ENCODE measurements around the gene SNX20.

SNX20 gene

GRCh38 chr16:50673496-50674275 lies 7.4 kb downstream of the SNX20 start:
- H3K36me3 Mint-ChIP-seq (ENCODE audit: insufficient read depth): peaks cover 65% of the 10 kb centered on the region
- no peaks in the 10 kb centered on the region for H3K9me3 Mint-ChIP-seq
- no peaks in the 10 kb centered on the region for H3K27me3 Mint-ChIP-seq
- ATAC-seq (replicated peaks; ENCODE audit: extremely low read depth, poor library complexity, severe bottlenecking) (no peak), DNase-seq (ENCODE audit: low spot score in 2 of 2) (no peak)
- no peak overlapping the region for H3K27ac Mint-ChIP-seq (ENCODE audit: low read depth)
- H3K4me3 Mint-ChIP-seq: no peak overlapping the region
- H3K4me1 Mint-ChIP-seq: peaks cover 26% of the 10 kb centered on the region

GRCh38 chr16:50671644-50672260 lies 9.4 kb downstream of the SNX20 start:
- Mint-ChIP-seq H3K4me1 (peaks cover 28% of the 10 kb centered on the region), H3K4me3 (no peak overlapping the region), H3K9me3 (no peaks in the 10 kb centered on the region), H3K27ac (ENCODE audit: low read depth) (peak overlapping the region; percentile 61), H3K36me3 (ENCODE audit: insufficient read depth) (peaks cover 54% of the 10 kb centered on the region), H3K27me3 (no peaks in the 10 kb centered on the region)
- peak; percentile 39 to 49 for DNase-seq (ENCODE audit: low spot score in 2 of 2)
- ATAC-seq (replicated peaks; ENCODE audit: extremely low read depth, poor library complexity, severe bottlenecking): no peak

DNA sequence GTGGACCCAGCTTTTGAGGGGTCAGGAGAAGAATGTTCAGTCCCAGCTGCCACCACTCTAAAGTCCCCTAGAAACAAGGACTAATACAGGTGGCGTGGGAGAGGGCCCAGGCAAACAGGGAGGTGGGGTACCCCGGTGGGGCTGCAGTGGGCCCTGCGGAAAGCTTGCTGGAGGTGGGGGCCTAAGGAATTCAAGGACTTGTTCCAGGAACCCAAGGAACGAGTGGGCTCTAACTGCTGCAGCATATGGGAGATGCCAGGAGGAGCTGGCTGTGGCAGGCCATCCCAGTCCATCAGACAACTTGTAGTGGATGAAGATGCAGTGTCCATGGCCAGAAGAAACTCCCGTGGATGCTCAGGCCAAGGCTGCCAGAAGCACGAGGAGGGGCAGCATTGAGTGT lies 10.6 kb downstream of the SNX20 start:
- ATAC-seq (replicated peaks; ENCODE audit: extremely low read depth, poor library complexity, severe bottlenecking) (no peak), DNase-seq (ENCODE audit: low spot score in 2 of 2) (no peak)
- no peaks in the 10 kb centered on the region for H3K27me3 Mint-ChIP-seq
- H3K27ac Mint-ChIP-seq (ENCODE audit: low read depth): no peak overlapping the region
- peaks cover 43% of the 10 kb centered on the region for H3K36me3 Mint-ChIP-seq (ENCODE audit: insufficient read depth)
- peaks cover 26% of the 10 kb centered on the region for H3K4me1 Mint-ChIP-seq
- no peaks in the 10 kb centered on the region for H3K9me3 Mint-ChIP-seq
- no peak overlapping the region for H3K4me3 Mint-ChIP-seq

- Mint-ChIP-seq H3K36me3 (ENCODE audit: insufficient read depth) (peaks cover 36% of the 10 kb centered on the region), H3K27ac (ENCODE audit: low read depth) (no peak overlapping the region), H3K4me1 (peaks cover 26% of the 10 kb centered on the region)
Observed at GRCh38 chr16:50669741-50670140, 11.4 kb downstream of the SNX20 start.

GRCh38 chr16:50668368-50669008 lies 12.6 kb downstream of the SNX20 start:
- Mint-ChIP-seq H3K36me3 (ENCODE audit: insufficient read depth) (peaks cover 27% of the 10 kb centered on the region), H3K4me3 (no peak overlapping the region), H3K27ac (ENCODE audit: low read depth) (peak overlapping the region; percentile 90), H3K4me1 (peaks cover 26% of the 10 kb centered on the region), H3K9me3 (no peaks in the 10 kb centered on the region), H3K27me3 (no peaks in the 10 kb centered on the region)
- DNase-seq (ENCODE audit: low spot score in 2 of 2) (no peak), ATAC-seq (replicated peaks; ENCODE audit: extremely low read depth, poor library complexity, severe bottlenecking) (no peak)

More at GRCh38 chr16:50669741-50670140, 11.4 kb downstream of the SNX20 start:
- H3K9me3 Mint-ChIP-seq: no peaks in the 10 kb centered on the region
- no peak for DNase-seq (ENCODE audit: low spot score in 2 of 2)
- no peak for ATAC-seq (replicated peaks; ENCODE audit: extremely low read depth, poor library complexity, severe bottlenecking)
- no peak overlapping the region for H3K4me3 Mint-ChIP-seq
- no peaks in the 10 kb centered on the region for H3K27me3 Mint-ChIP-seq

DNA sequence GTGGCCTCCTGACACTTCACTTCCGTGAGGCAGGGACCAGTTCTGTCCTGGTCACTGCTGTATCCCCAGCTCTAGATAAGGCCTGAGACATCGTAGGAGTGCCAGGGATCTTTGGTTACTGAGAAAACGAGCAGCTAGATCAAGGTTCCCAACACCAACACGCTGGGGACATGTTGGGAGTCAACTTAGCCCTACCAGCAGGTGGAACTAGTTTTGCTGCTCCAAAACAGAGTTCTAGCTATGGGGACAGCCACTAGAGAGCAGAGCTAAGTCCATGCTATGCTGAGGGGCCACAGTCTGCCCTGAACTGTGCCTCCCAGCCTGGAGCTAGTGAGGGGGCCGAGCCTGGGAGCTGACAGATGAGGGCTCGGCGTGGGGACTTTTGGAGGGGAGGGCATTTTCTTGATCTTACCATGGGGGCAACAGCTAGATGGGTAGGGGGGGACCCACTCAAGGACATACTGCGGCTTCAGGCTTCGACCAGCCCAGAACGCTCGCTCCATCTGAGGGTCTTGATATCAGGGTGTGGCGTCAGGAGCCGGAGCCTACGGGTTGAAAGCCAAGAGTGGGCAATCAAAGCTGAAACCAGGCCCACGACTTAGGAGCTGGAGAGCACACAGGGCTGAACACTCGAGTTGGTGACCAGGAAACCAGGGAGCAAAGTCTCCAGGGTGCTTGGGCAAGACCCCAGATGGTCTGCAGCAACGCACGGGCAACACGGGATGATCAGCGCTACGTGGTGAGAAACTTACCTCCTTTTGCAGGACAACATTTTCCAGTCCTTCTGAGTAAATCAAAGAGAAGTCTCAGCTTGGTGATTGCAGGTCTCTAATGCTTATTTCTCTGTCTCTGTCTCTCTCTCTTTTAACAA lies 13.4 kb downstream of the SNX20 start:
- no peak for DNase-seq (ENCODE audit: low spot score in 2 of 2)
- H3K27me3 Mint-ChIP-seq: no peaks in the 10 kb centered on the region
- H3K27ac Mint-ChIP-seq (ENCODE audit: low read depth): peak overlapping the region; percentile 90
- peaks cover 26% of the 10 kb centered on the region for H3K4me1 Mint-ChIP-seq
- no peak for ATAC-seq (replicated peaks; ENCODE audit: extremely low read depth, poor library complexity, severe bottlenecking)
- peak overlapping the region; percentile 74 for H3K4me3 Mint-ChIP-seq
- no peaks in the 10 kb centered on the region for H3K9me3 Mint-ChIP-seq
- peaks cover 20% of the 10 kb centered on the region for H3K36me3 Mint-ChIP-seq (ENCODE audit: insufficient read depth)

- ATAC-seq (replicated peaks; ENCODE audit: extremely low read depth, poor library complexity, severe bottlenecking) (peak; percentile 83), DNase-seq (ENCODE audit: low spot score in 2 of 2) (no peak)
- H3K36me3 Mint-ChIP-seq (ENCODE audit: insufficient read depth): peaks cover 11% of the 10 kb centered on the region
- H3K4me3 Mint-ChIP-seq: peak overlapping the region; percentile 74
- no peaks in the 10 kb centered on the region for H3K9me3 Mint-ChIP-seq
- no peaks in the 10 kb centered on the region for H3K27me3 Mint-ChIP-seq
- peak overlapping the region; percentile 90 for H3K27ac Mint-ChIP-seq (ENCODE audit: low read depth)
- H3K4me1 Mint-ChIP-seq: peaks cover 26% of the 10 kb centered on the region
Observed at GRCh38 chr16:50666658-50667496, 14.2 kb downstream of the SNX20 start.

DNA sequence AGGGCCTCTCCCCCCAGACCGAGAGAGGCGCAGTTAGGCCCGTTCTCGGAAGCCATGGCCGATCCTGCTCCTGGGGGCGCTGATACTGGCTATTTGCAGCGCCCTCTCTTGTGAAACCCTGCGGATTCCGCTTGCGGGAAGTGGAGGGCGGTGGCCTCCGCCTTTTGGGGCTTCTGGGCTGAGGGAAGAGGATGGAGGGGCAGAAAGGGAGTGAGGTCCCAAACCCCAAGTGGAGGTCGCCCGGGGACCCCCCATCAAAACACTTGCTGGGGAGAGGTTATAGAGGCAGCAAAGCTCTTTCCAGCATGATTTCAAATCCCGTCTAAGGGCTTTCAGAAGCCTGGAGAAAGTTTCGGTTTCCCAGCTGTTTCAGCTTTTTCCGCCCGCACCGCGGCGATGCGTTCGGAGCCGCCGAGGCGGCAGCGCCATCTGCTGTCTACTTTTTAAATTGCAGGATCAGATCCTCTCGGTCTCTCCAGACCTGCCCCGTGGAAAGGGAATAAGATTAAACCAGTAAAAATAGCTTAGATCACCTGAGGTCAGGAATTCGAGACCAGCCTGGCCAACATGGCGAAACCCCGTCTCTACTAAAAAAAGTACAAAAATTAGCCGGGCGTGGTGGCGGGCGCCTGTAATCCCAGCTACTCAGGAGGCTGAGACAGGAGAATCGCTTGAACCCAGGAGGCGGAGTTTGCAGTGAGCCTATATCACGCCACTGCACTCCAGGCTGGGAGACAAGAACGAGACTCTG lies 15.8 kb downstream of the SNX20 start:
- DNase-seq (ENCODE audit: low spot score in 2 of 2): peak; percentile 72 to 91
- no peaks in the 10 kb centered on the region for H3K36me3 Mint-ChIP-seq (ENCODE audit: insufficient read depth)
- H3K9me3 Mint-ChIP-seq: no peaks in the 10 kb centered on the region
- no peak for ATAC-seq (replicated peaks; ENCODE audit: extremely low read depth, poor library complexity, severe bottlenecking)
- H3K27me3 Mint-ChIP-seq: no peaks in the 10 kb centered on the region
- peak overlapping the region; percentile 72 for H3K4me3 Mint-ChIP-seq
- H3K27ac Mint-ChIP-seq (ENCODE audit: low read depth): peak overlapping the region; percentile 61
- H3K4me1 Mint-ChIP-seq: peaks cover 21% of the 10 kb centered on the region

GRCh38 chr16:50664270-50664669 lies 16.8 kb downstream of the SNX20 start:
- Mint-ChIP-seq H3K9me3 (no peaks in the 10 kb centered on the region), H3K36me3 (ENCODE audit: insufficient read depth) (no peaks in the 10 kb centered on the region), H3K27ac (ENCODE audit: low read depth) (no peak overlapping the region), H3K4me1 (peaks cover 21% of the 10 kb centered on the region), H3K27me3 (no peaks in the 10 kb centered on the region), H3K4me3 (no peak overlapping the region)
- ATAC-seq (replicated peaks; ENCODE audit: extremely low read depth, poor library complexity, severe bottlenecking): no peak
- DNase-seq (ENCODE audit: low spot score in 2 of 2): no peak

- Mint-ChIP-seq H3K4me1 (peaks cover 10% of the 10 kb centered on the region), H3K27ac (ENCODE audit: low read depth) (no peak overlapping the region), H3K27me3 (no peaks in the 10 kb centered on the region), H3K4me3 (no peak overlapping the region), H3K36me3 (ENCODE audit: insufficient read depth) (no peaks in the 10 kb centered on the region), H3K9me3 (no peaks in the 10 kb centered on the region)
- DNase-seq (ENCODE audit: low spot score in 2 of 2) (no peak), ATAC-seq (replicated peaks; ENCODE audit: extremely low read depth, poor library complexity, severe bottlenecking) (no peak)
Observed at GRCh38 chr16:50662306-50662940, 18.7 kb downstream of the SNX20 start.

- Mint-ChIP-seq H3K4me1 (no peaks in the 10 kb centered on the region), H3K27ac (ENCODE audit: low read depth) (no peak overlapping the region), H3K9me3 (no peaks in the 10 kb centered on the region), H3K27me3 (no peaks in the 10 kb centered on the region), H3K36me3 (ENCODE audit: insufficient read depth) (no peaks in the 10 kb centered on the region), H3K4me3 (no peak overlapping the region)
- no peak for ATAC-seq (replicated peaks; ENCODE audit: extremely low read depth, poor library complexity, severe bottlenecking)
- DNase-seq (ENCODE audit: low spot score in 2 of 2): no peak
Observed at GRCh38 chr16:50659806-50660205, 21.3 kb downstream of the SNX20 start.

Measured in central memory CD8-positive, alpha-beta T cell (primary cell).